ENCODE measurements around the gene ZNF611. TPM values are rescaled to one million over a fixed set of nuclear protein-coding genes. Genes with fewer than 3 reads are reported as not detected.

The ZNF611 gene
- total RNA-seq, 1 donor from 2014 or later = 21.1 TPM

GRCh38 chr19:52670046-52670445 lies 64.8 kb downstream of the ZNF611 start:
- H3K27me3 ChIP-seq (ENCODE audit: insufficient read depth, low read length) = no peaks in the 10 kb centered on the region
- no peak overlapping the region for H3K4me2 ChIP-seq (ENCODE audit: low read length)
- Mint-ChIP-seq H3K27ac (ENCODE audit: unreplicated experiment) (no peak overlapping the region), H3K9me3 (ENCODE audit: unreplicated experiment) (peaks cover 2% of the 10 kb centered on the region), H3K4me1 (ENCODE audit: low read depth, unreplicated experiment) (peaks cover 16% of the 10 kb centered on the region), H3K36me3 (ENCODE audit: low read depth, unreplicated experiment) (peaks cover 12% of the 10 kb centered on the region), H3K4me3 (ENCODE audit: unreplicated experiment) (no peak overlapping the region), H3K27me3 (ENCODE audit: low read depth, unreplicated experiment) (no peaks in the 10 kb centered on the region)
- H3K27ac ChIP-seq (ENCODE audit: low read depth, low read length) = no peak overlapping the region
- no peaks in the 10 kb centered on the region for H3K36me3 ChIP-seq (ENCODE audit: insufficient read depth, low read length)
- no peak overlapping the region for H3K4me3 ChIP-seq (ENCODE audit: insufficient read depth, low read depth, low read length)
- no peak for DNase-seq (ENCODE audit: low read depth)
- H3K9me3 ChIP-seq (ENCODE audit: insufficient read depth, low read depth, low read length) = no peaks in the 10 kb centered on the region
- H3K4me1 ChIP-seq (ENCODE audit: insufficient read depth, low read length) = no peaks in the 10 kb centered on the region
- H3K79me2 ChIP-seq (ENCODE audit: insufficient read depth, low read length) = peaks cover 42% of the 10 kb centered on the region
- no peak for FAIRE-seq
- no peak overlapping the region for H2AFZ ChIP-seq (ENCODE audit: low read depth, low read length)
- H4K20me1 ChIP-seq (ENCODE audit: insufficient read depth, low read length) = peaks cover 14% of the 10 kb centered on the region
- no peak overlapping the region for H3K9ac ChIP-seq (ENCODE audit: low read length)
- no peak for TF ChIP-seq CTCF (IDR thresholded peaks at IDR 0.05; ENCODE audit: insufficient read depth, low read depth, low read length)
- TF ChIP-seq EZH2 (IDR thresholded peaks at IDR 0.05; ENCODE audit: insufficient read depth, low read length) = no peak

- H3K27ac Mint-ChIP-seq (ENCODE audit: unreplicated experiment) = no peak overlapping the region
- Histone ChIP-seq H3K9ac (ENCODE audit: low read length) (no peak overlapping the region), H3K27ac (ENCODE audit: low read depth, low read length) (no peak overlapping the region)
These were observed 65.3 kb downstream of the ZNF611 start for GRCh38 chr19:52669586-52669985.

More at GRCh38 chr19:52669586-52669985, 65.3 kb downstream of the ZNF611 start:
- peaks cover 2% of the 10 kb centered on the region for H3K9me3 Mint-ChIP-seq (ENCODE audit: unreplicated experiment)
- Histone ChIP-seq H2AFZ (ENCODE audit: low read depth, low read length) (no peak overlapping the region), H3K36me3 (ENCODE audit: insufficient read depth, low read length) (no peaks in the 10 kb centered on the region), H3K9me3 (ENCODE audit: insufficient read depth, low read depth, low read length) (no peaks in the 10 kb centered on the region), H3K79me2 (ENCODE audit: insufficient read depth, low read length) (peaks cover 38% of the 10 kb centered on the region), H4K20me1 (ENCODE audit: insufficient read depth, low read length) (peaks cover 16% of the 10 kb centered on the region), H3K4me3 (ENCODE audit: insufficient read depth, low read depth, low read length) (no peak overlapping the region), H3K4me1 (ENCODE audit: insufficient read depth, low read length) (no peaks in the 10 kb centered on the region), H3K27me3 (ENCODE audit: insufficient read depth, low read length) (no peaks in the 10 kb centered on the region), H3K4me2 (ENCODE audit: low read length) (no peak overlapping the region)
- DNase-seq (ENCODE audit: low read depth) (no peak), FAIRE-seq (no peak)
- H3K36me3 Mint-ChIP-seq (ENCODE audit: low read depth, unreplicated experiment) = peaks cover 12% of the 10 kb centered on the region
- no peak for TF ChIP-seq CTCF (IDR thresholded peaks at IDR 0.05; ENCODE audit: insufficient read depth, low read depth, low read length)
- no peak for TF ChIP-seq EZH2 (IDR thresholded peaks at IDR 0.05; ENCODE audit: insufficient read depth, low read length)
- peaks cover 21% of the 10 kb centered on the region for H3K4me1 Mint-ChIP-seq (ENCODE audit: low read depth, unreplicated experiment)
- no peak overlapping the region for H3K4me3 Mint-ChIP-seq (ENCODE audit: unreplicated experiment)
- no peaks in the 10 kb centered on the region for H3K27me3 Mint-ChIP-seq (ENCODE audit: low read depth, unreplicated experiment)
